AG09309 (cell line): ENCODE data around the gene KSR1.

Source experiments
- DNase-seq: peaks from one replicate; pipeline ENCODE4 v3.0.0-alpha.2; 2010; ENCODE audit warnings: low read depth
- H3K4me3 ChIP-seq: 2 replicates; pipeline ENCODE4 v1.5.1; 2011; ENCODE audit warnings: mild to moderate bottlenecking, low read depth, low read length, moderate library complexity; ENCODE audit not compliant: control insufficient read depth
- CTCF ChIP-seq: IDR thresholded peaks from 2 replicates; pipeline ENCODE4 v1.5.1; 2011; ENCODE audit warnings: mild to moderate bottlenecking, low read depth, low read length, inconsistent platforms; ENCODE audit not compliant: insufficient read depth, control insufficient read depth; ENCODE audit errors: missing control alignments

KSR1 gene

DNA sequence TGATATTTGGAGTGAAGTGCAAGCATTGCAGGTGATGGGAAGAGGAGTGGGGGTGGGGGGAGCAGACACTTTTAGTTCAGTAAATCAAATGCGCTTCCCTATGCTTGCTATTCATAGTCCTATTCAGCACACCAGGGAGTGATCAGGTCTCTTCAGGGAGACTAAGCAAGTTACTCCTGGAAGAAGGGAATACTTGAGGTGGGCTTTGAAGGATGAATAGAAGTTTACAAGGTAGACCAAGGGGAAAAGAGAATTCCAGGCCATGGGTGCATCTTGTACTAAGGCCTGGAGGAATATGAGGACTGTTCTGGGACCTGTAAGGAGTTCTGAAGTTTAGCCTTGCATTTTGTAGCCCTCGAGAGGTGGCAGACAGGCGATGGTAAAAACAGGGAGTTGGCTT is 134.6 kb downstream of the KSR1 start:
- H3K4me3 ChIP-seq = no peak overlapping the region
- DNase-seq = no peak
- TF ChIP-seq CTCF = no peak

- no peak overlapping the region for H3K4me3 ChIP-seq
- DNase-seq = no peak
- no peak for TF ChIP-seq CTCF
Observed at GRCh38 chr17:27591986-27592385, 135.7 kb downstream of the KSR1 start.

DNA sequence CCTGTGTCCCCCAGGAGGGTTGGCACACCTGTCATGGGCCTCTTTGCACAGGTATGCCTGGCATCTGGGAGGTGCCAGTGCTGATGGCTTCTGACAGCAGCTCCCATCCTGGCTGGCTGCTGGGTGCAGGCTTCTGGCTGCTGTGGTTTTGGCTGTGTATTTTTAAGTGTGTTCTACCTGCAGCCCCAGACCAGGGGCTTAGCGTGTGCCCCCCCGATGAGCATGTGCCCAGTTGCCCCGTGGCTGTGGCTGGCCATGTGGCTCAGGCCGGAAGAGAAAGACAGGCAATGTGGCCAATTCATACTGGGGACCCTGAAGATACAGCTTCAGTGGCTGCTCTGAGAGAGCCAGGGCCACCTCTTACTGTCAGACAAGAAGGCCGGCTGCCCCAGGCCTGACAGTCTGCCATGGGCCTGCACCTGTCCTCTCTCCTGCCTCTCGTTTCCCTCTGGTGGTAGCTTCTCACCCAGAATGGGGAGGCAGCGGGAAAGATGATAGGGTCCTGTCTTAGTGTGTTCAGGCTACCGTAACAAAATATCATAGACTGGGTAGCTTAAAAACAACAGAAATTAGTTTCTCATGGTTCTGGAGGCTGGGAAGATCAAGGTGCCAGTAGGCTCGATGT is 137.1 kb downstream of the KSR1 start:
- H3K4me3 ChIP-seq = no peak overlapping the region
- DNase-seq = no peak
- TF ChIP-seq CTCF = no peak

DNA sequence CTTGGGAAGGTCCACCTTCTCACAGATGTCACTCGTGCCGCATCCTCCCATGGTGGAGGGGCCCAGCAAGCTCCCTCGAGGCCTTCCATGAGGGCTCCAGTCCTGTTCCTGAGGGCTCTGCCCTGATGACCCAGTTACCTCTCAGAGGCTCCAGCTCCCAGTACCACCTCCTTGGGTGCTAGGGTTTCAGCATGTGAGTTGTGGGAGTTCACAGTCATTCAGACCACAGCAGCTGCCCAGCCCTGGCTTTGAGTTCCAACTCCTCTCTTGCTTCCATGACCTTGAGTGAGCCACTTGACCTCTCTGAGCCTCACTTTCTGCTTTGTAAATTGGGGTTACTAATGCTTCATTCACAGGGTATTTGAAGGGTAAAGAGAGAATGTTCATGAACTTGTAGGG is 137.6 kb downstream of the KSR1 start:
- H3K4me3 ChIP-seq = no peak overlapping the region
- no peak for TF ChIP-seq CTCF
- no peak for DNase-seq

GRCh38 chr17:27595208-27595607 is 139.0 kb downstream of the KSR1 start:
- TF ChIP-seq CTCF = no peak
- no peak for DNase-seq
- H3K4me3 ChIP-seq = no peak overlapping the region

DNA sequence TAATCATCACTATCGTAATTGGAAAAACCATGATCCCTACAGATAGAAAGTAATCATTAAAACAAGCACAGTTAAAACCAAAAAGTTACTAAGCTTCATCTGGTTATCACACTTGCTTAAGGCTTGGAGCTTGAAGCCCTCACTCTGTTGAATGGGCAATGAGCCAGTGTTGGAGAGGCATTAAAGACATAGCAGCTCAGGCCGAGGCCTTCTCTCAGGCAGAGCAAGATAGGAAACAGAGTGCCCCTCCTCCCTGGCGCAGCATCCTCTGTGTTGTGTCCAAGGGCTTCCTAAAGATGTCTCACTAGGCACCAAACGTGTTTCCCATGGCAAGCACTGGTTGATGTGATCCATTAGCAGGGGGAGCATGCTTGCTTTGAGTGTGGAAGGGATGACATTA is 139.8 kb downstream of the KSR1 start:
- no peak for DNase-seq
- TF ChIP-seq CTCF = no peak
- no peak overlapping the region for H3K4me3 ChIP-seq

DNA sequence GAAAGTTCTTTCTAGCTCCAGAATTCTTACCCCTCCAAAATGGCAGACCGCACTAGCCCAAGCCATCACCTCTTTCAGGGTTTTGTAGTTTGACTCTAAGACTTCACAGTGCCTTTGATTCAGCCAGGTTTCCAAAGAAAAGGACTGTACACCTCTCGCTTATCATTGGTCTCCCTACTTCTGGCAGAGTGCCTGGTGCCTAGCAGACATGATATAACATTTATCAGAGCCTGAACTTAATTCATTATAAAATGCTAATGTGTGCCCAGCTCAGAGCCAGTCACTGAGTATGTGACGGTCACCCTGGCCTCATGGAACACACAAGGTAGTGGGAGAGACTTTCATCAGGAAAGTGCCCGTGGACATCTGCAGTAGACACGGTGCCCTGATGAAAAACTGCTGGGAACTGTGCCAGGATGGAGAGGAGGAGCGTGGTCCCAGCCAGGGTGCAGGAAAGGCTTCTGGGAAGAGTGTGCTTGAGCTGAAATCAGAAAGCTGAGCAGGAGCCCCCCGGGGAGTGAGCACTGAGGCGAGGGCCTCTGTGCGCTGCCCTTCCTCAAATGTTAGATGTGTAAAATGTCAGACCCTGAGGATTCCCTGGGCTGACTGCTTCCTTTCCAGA is 140.4 kb downstream of the KSR1 start:
- TF ChIP-seq CTCF = no peak
- no peak overlapping the region for H3K4me3 ChIP-seq
- DNase-seq = no peak
